K562 (cell line): ENCODE data around the gene SLC35G6. TPM values are rescaled to one million over a fixed set of nuclear protein-coding genes. Genes with fewer than 3 reads are reported as not detected.
A peak's percentile ranks its signal among the peaks of the same experiment; 100 is the strongest.

ENCODE experiments used
- ATAC-seq: fragments of 200-7000 bp; cut with Tn5 transposase; 3 replicates; pipeline ENCODE4 v1.9.1; 2020; ENCODE audit warnings: moderate library complexity
- BruUV-seq: library from RNA; stranded (reverse); fragments of 400-500 nt; replicated peaks from 2 replicates; lab custom pipeline; 2021; lab: Mats Ljungman, UMichigan
- CTCF ChIA-PET: fragments of 300-600 bp; formaldehyde crosslinking; extraction: SDS; loops from one replicate; lab custom pipeline; 2021; ENCODE audit warnings: low intra/inter-chr PET ratio; lab: Yijun Ruan, JAX
- POLR2A ChIA-PET: fragments of 300-600, 350-650 bp; sonication (Branson Sonifier 250); formaldehyde crosslinking; extraction: SDS; loops from one replicate; lab custom pipeline; 2021; ENCODE audit warnings: antibody characterized with exemption, inconsistent platforms; lab: Yijun Ruan, JAX
- DNase-seq, 4 experiments: peaks; one replicate each; pipeline versions ENCODE4 v3.0.0 to v3.0.0-alpha.2; 2011 to 2018; ENCODE audit warnings: low spot score in 3 of 4, mixed read lengths in 3 of 4; ENCODE audit errors: extremely low read depth in 1 of 4
- FAIRE-seq: peaks from 2 replicates; lab custom pipeline; 2011; peaks lifted over from hg19 to GRCh38; lab: Jason Lieb, UNC
- H2AFZ ChIP-seq: 2 replicates; pipeline ENCODE4 v1.6.0; 2011; ENCODE audit warnings: low read depth, low read length, control low read depth, inconsistent platforms
- H3K27ac ChIP-seq: fragments of 200-600 bp; 3 replicates; pipeline ENCODE4 v1.8.0; 2011; ENCODE audit warnings: low read depth, mild to moderate bottlenecking, control low read depth, inconsistent platforms, low read length, moderate library complexity, mixed read lengths; ENCODE audit errors: extremely low read depth
- H3K27me3 ChIP-seq, 2 experiments: fragments of 300-600 bp in 1 of 2; 2 replicates in 1 of 2; 3 replicates in 1 of 2; pipeline versions ENCODE4 v1.6.0 to v1.8.0; 2011; ENCODE audit warnings: inconsistent platforms in 2 of 2, low read length in 2 of 2, mild to moderate bottlenecking in 1 of 2, mixed read lengths in 1 of 2, moderate library complexity in 1 of 2; ENCODE audit not compliant: control insufficient read depth in 2 of 2, insufficient read depth in 2 of 2
- H3K36me3 ChIP-seq: fragments of 300-600 bp; 3 replicates; pipeline ENCODE4 v1.8.0; 2011; ENCODE audit warnings: mild to moderate bottlenecking, low read length, inconsistent platforms; ENCODE audit not compliant: control insufficient read depth, insufficient read depth
- H3K4me1 ChIP-seq, 2 experiments: fragments of 200-600 bp in 1 of 2; replicated peaks in 1 of 2; 2 replicates in 1 of 2; 3 replicates in 1 of 2; pipeline versions ENCODE4 v1.5.1 to v1.8.0; 2011; ENCODE audit warnings: inconsistent platforms in 2 of 2, low read length in 2 of 2, mild to moderate bottlenecking in 1 of 2, mixed read lengths in 1 of 2, moderate library complexity in 1 of 2; ENCODE audit not compliant: control insufficient read depth in 2 of 2, insufficient read depth in 2 of 2
- H3K4me2 ChIP-seq: 2 replicates; pipeline ENCODE4 v1.6.1; 2011; ENCODE audit warnings: low read length, control low read depth, inconsistent platforms, mixed read lengths; ENCODE audit not compliant: insufficient read depth
- H3K4me3 ChIP-seq: fragments of 200-600 bp; sonication (generic), shearing (Covaris generic); 2 replicates; pipeline ENCODE4 v1.5.1; 2016; ENCODE audit warnings: control low read depth, inconsistent platforms
- H3K79me2 ChIP-seq: fragments of 200-600 bp; 3 replicates; pipeline ENCODE4 v1.8.0; 2011; ENCODE audit warnings: low read length, inconsistent platforms; ENCODE audit not compliant: control insufficient read depth, insufficient read depth
- H3K9ac ChIP-seq, 2 experiments: 2 replicates each; pipeline versions ENCODE4 v1.6.0 to v1.6.1; 2011; ENCODE audit warnings: low read depth in 2 of 2, low read length in 2 of 2, control low read depth in 1 of 2, inconsistent platforms in 1 of 2, mild to moderate bottlenecking in 1 of 2, mixed read lengths in 1 of 2; ENCODE audit not compliant: insufficient read depth in 1 of 2
- H3K9me1 ChIP-seq: one replicate; pipeline ENCODE4 v1.6.0; 2011; ENCODE audit warnings: inconsistent platforms, mild to moderate bottlenecking, low read length, moderate library complexity; ENCODE audit not compliant: control insufficient read depth, insufficient read depth
- H3K9me3 ChIP-seq: replicated peaks from 2 replicates; pipeline ENCODE4 v1.5.1; 2011; ENCODE audit warnings: low read depth, low read length, inconsistent platforms; ENCODE audit not compliant: control insufficient read depth, insufficient read depth
- H4K20me1 ChIP-seq: replicated peaks from 2 replicates; pipeline ENCODE4 v1.6.1; 2011; ENCODE audit warnings: low read length, inconsistent platforms, mixed read lengths; ENCODE audit not compliant: control insufficient read depth, insufficient read depth
- CBFA2T3 ChIP-seq: fragments of 450-650 bp; IDR thresholded peaks from 2 replicates; pipeline ENCODE4 v1.6.1; 2017
- STAT5A ChIP-seq: IDR thresholded peaks from 2 replicates; pipeline ENCODE4 v1.6.1; 2012; ENCODE audit warnings: low read length, inconsistent platforms, borderline replicate concordance
- SUPT5H ChIP-seq: fragments of 450-650 bp; IDR thresholded peaks from 2 replicates; pipeline ENCODE4 v1.6.1; 2016
- TCF3 ChIP-seq: sonication (generic); formaldehyde crosslinking; IDR thresholded peaks from 2 replicates; pipeline ENCODE4 v1.4.0; 2020; ENCODE audit warnings: mild to moderate bottlenecking, missing genetic modification reagents
- WGBS: fragments of 100-300 bp; shearing (Covaris generic); methylation state at CpG from one replicate; pipeline ENCODE4 v1.1.6; 2016; ENCODE audit warnings: low coverage, mixed read lengths; ENCODE audit not compliant: insufficient coverage; ENCODE audit errors: missing lambda C conversion rate; 5-methylcytosine and 5-hydroxymethylcytosine counted together
- in situ Hi-C: fragments of 300-500 bp; cut with MboI; formaldehyde crosslinking; loops from 4 replicates; pipeline ENCODE4 v1.15.0; 2018; ENCODE audit warnings: inconsistent platforms, mixed read lengths
- intact Hi-C: fragments of 100-400 bp; cut with micrococcal nuclease; formaldehyde crosslinking; loops from 2 replicates; pipeline ENCODE4 v1.14.2; 2022
- polyA plus RNA-seq, 8 experiments: library from polyadenylated mRNA; depleted of rRNA in 4 of 8; stranded (reverse) in 5 of 8; unstranded in 3 of 8; fragments of >200 nt; fragmentation: Nextera tagmentation in 2 of 8; fragmentation: Illumina TruSeq in 1 of 8; extraction: Ambion mirVana in 2 of 8; extraction: Trizol in 1 of 8; gene quantifications; 2 replicates each; pipeline versions ENCODE4 v1.2.1 to v1.2.3, GENCODE V29; 2011 to 2014; ENCODE audit warnings: inconsistent platforms in 1 of 8, missing spikeins in 1 of 8
- total RNA-seq, 7 experiments: library from RNA; depleted of rRNA in 6 of 7; stranded (reverse); fragments of >200 nt in 6 of 7; fragmentation: Illumina TruSeq in 2 of 7; extraction: Trizol in 2 of 7; gene quantifications; 2 replicates each; pipeline versions ENCODE4 v1.2.1 to v1.2.3, GENCODE V29; 2011 to 2021; ENCODE audit warnings: low replicate concordance in 1 of 7
- TF ChIP-seq, protein P1 (sequence below): fragments of 250-450 bp; sonication (Bioruptor Pico); IDR thresholded peaks from 2 replicates; pipeline ENCODE4 v1.8.0; 2022; ENCODE audit warnings: inconsistent platforms
- TF ChIP-seq, protein P2 (sequence below), 2 experiments: fragments of 250-450 bp in 1 of 2; fragments of 450-650 bp in 1 of 2; sonication (Bioruptor Pico) in 1 of 2; IDR thresholded peaks; 2 replicates each; pipeline versions ENCODE4 v1.6.1 to v1.8.0; 2016 to 2021; ENCODE audit warnings: mild to moderate bottlenecking in 2 of 2, moderate library complexity in 2 of 2, missing compliant biosample characterization in 1 of 2, missing genetic modification characterization in 1 of 2
- TF ChIP-seq, protein P3 (sequence below), 2 experiments: fragments of 450-650 bp; conservative IDR thresholded peaks; 2 replicates each; pipeline ENCODE4 v1.6.1; 2017; ENCODE audit warnings: mild to moderate bottlenecking in 2 of 2, moderate library complexity in 2 of 2

The SLC35G6 gene
- total and polyA plus RNA-seq, 9 of the 15 experiments (the other 6 are each of a cell fraction or from before 2014, with no cell fraction given) = not detected

DNA sequence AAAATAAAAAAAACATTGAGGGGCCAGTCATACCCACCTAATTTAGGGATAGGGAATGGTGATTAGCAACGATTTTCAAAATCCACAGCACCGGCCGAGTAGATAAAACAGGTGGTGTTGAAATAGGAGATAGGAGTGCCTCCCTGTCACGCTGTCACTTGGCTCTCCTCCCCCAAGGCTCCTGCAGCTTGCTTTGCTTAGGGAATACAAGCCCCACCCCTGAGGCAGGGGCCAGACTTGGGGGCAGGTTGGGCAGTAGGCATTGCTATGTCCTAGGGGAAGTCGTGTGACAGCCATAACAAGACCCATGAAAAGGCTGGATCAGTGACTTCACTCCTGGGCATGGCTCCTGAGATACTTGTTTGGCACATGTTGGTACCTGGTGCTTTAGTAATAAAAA, 28.7 kb downstream of the SLC35G6 start:
- no peaks in the 10 kb centered on the region; a peak in 1 of 5 replicates for H3K4me1 ChIP-seq
- H3K36me3 ChIP-seq = peaks cover 83% of the 10 kb centered on the region
- peaks cover 3% of the 10 kb centered on the region for H3K9me1 ChIP-seq
- H3K27ac ChIP-seq = no peak overlapping the region
- no peak overlapping the region for H2AFZ ChIP-seq
- in situ Hi-C loops = no loop called here
- intact Hi-C loops = no loop called here
- peak; percentile 11 to 31 (median 29) for DNase-seq
- TF ChIP-seq, protein P1, sequence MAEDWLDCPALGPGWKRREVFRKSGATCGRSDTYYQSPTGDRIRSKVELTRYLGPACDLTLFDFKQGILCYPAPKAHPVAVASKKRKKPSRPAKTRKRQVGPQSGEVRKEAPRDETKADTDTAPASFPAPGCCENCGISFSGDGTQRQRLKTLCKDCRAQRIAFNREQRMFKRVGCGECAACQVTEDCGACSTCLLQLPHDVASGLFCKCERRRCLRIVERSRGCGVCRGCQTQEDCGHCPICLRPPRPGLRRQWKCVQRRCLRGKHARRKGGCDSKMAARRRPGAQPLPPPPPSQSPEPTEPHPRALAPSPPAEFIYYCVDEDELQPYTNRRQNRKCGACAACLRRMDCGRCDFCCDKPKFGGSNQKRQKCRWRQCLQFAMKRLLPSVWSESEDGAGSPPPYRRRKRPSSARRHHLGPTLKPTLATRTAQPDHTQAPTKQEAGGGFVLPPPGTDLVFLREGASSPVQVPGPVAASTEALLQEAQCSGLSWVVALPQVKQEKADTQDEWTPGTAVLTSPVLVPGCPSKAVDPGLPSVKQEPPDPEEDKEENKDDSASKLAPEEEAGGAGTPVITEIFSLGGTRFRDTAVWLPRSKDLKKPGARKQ (CRISPR knock-in tag) = no peak
- TF ChIP-seq CBFA2T3 = peak; percentile 37; the same call in 1 of the 2 replicates
- peak; percentile 23; the same call in 1 of the 2 replicates for TF ChIP-seq TCF3 (CRISPR knock-in tag)
- 0 out of 2 replicates have a peak, but pooled peaks have one; percentile 6 for TF ChIP-seq SUPT5H
- TF ChIP-seq, protein P2, sequence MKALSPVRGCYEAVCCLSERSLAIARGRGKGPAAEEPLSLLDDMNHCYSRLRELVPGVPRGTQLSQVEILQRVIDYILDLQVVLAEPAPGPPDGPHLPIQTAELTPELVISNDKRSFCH (CRISPR knock-in tag; IDR thresholded peaks at IDR 0.05) = no peak
- TF ChIP-seq, protein P2 (tag; IDR thresholded peaks at IDR 0.05) = no peak
- TF ChIP-seq, protein P3, sequence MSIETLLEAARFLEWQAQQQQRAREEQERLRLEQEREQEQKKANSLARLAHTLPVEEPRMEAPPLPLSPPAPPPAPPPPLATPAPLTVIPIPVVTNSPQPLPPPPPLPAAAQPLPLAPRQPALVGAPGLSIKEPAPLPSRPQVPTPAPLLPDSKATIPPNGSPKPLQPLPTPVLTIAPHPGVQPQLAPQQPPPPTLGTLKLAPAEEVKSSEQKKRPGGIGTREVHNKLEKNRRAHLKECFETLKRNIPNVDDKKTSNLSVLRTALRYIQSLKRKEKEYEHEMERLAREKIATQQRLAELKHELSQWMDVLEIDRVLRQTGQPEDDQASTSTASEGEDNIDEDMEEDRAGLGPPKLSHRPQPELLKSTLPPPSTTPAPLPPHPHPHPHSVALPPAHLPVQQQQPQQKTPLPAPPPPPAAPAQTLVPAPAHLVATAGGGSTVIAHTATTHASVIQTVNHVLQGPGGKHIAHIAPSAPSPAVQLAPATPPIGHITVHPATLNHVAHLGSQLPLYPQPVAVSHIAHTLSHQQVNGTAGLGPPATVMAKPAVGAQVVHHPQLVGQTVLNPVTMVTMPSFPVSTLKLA (conservative IDR thresholded peaks at IDR 0.05) = no peak
- TF ChIP-seq STAT5A = no peak
- TF ChIP-seq, all 486 proteins: peak for 3
- H3K4me2 ChIP-seq = no peak overlapping the region
- ATAC-seq (peak; percentile 49), FAIRE-seq (no peak)
- H3K79me2 ChIP-seq = no peaks in the 10 kb centered on the region
- H4K20me1 ChIP-seq = no peaks in the 10 kb centered on the region
- no TSS peak for BruUV-seq
- H3K27me3 ChIP-seq = no peaks in the 10 kb centered on the region
- WGBS = 24% methylated on average over 3 of the region's 5 CpGs
- H3K4me3 ChIP-seq = no peak overlapping the region
- ChIA-PET CTCF (no interaction called here), POLR2A (interaction anchor here (0.6 to 0.8 kb wide), 2 partner anchors 19 to 122 kb away, joined by 3 to 4 read pairs; no protein-coding TSS in a partner anchor)
- H3K9me3 ChIP-seq = no peaks in the 10 kb centered on the region
- no peak overlapping the region for H3K9ac ChIP-seq
